Colonic mucosa (tissue), 4 donors: Measurements from ENCODE around the gene DNMT3A. TPM values are rescaled to one million over a fixed set of nuclear protein-coding genes. Genes with fewer than 3 reads are reported as not detected.

Source experiments
- DNase-seq: peaks from one replicate; pipeline ENCODE4 v3.0.0-alpha.2; 2020
- H3K27ac ChIP-seq: fragments of 200-600 bp; one replicate; pipeline ENCODE4 v1.8.0; 2021
- H3K27me3 ChIP-seq: fragments of 200-600 bp; one replicate; pipeline ENCODE4 v1.8.0; 2021
- H3K36me3 ChIP-seq: fragments of 200-600 bp; one replicate; pipeline ENCODE4 v1.8.0; 2021
- H3K4me1 ChIP-seq: fragments of 200-600 bp; one replicate; pipeline ENCODE4 v1.8.0; 2021; ENCODE audit warnings: mild to moderate bottlenecking
- H3K4me3 ChIP-seq: fragments of 200-600 bp; one replicate; pipeline ENCODE4 v1.8.0; 2021
- H3K9ac ChIP-seq, 2 donors: one replicate each; pipeline ENCODE4 v1.7.0; 2013; ENCODE audit warnings: control low read depth in 2 of 2, low read depth in 2 of 2, low read length in 2 of 2
- H3K9me3 ChIP-seq: fragments of 200-600 bp; one replicate; pipeline ENCODE4 v1.8.0; 2021
- intact Hi-C: fragments of 100-400 bp; cut with DNase I; formaldehyde crosslinking; loops from one replicate; pipeline ENCODE4 v1.14.1; 2022
- total RNA-seq, 2 donors: library from RNA; stranded (reverse); fragmentation: NEBNext Ultra II Directional in 1 of 2; extraction: Animal tissue kit (Norgen Biotek cat#: 25700) in 1 of 2; gene quantifications; one replicate each; pipeline ENCODE4 v1.2.1, GENCODE V29; 2021
- TF ChIP-seq, protein P1 (sequence below): fragments of 200-600 bp; IDR thresholded peaks from one replicate; pipeline ENCODE4 v1.8.0; 2022; ENCODE audit warnings: antibody characterized with exemption, mild to moderate bottlenecking
- donor health status: healthy.
- donor health status: DM: no; HTN: no; CAD: no.
- donor health status: DM: no; HTN: no; CAD: no.

The DNMT3A gene
- total RNA-seq, 2 donors from 2014 or later = 30.8 to 44.5 TPM

- Histone ChIP-seq H3K27me3 (no peaks in the 10 kb centered on the region), H3K9me3 (no peaks in the 10 kb centered on the region), H3K36me3 (no peaks in the 10 kb centered on the region), H3K27ac (no peak overlapping the region), H3K9ac (no peak overlapping the region), H3K4me1 (no peaks in the 10 kb centered on the region), H3K4me3 (no peak overlapping the region)
- DNase-seq = no peak
- intact Hi-C loops = no loop called here
- TF ChIP-seq, protein P1, sequence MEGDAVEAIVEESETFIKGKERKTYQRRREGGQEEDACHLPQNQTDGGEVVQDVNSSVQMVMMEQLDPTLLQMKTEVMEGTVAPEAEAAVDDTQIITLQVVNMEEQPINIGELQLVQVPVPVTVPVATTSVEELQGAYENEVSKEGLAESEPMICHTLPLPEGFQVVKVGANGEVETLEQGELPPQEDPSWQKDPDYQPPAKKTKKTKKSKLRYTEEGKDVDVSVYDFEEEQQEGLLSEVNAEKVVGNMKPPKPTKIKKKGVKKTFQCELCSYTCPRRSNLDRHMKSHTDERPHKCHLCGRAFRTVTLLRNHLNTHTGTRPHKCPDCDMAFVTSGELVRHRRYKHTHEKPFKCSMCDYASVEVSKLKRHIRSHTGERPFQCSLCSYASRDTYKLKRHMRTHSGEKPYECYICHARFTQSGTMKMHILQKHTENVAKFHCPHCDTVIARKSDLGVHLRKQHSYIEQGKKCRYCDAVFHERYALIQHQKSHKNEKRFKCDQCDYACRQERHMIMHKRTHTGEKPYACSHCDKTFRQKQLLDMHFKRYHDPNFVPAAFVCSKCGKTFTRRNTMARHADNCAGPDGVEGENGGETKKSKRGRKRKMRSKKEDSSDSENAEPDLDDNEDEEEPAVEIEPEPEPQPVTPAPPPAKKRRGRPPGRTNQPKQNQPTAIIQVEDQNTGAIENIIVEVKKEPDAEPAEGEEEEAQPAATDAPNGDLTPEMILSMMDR = no peak
These were observed 24.9 kb upstream of the DNMT3A start for GRCh38 chr2:25366629-25367028.

GRCh38 chr2:25365241-25365640 is 23.5 kb upstream of the DNMT3A start:
- Histone ChIP-seq H3K9ac (no peak overlapping the region), H3K9me3 (no peaks in the 10 kb centered on the region), H3K27ac (no peak overlapping the region), H3K27me3 (no peaks in the 10 kb centered on the region), H3K4me3 (no peak overlapping the region), H3K4me1 (no peaks in the 10 kb centered on the region), H3K36me3 (no peaks in the 10 kb centered on the region)
- TF ChIP-seq, protein P1 = no peak
- intact Hi-C loops = no loop called here
- DNase-seq = no peak

DNA sequence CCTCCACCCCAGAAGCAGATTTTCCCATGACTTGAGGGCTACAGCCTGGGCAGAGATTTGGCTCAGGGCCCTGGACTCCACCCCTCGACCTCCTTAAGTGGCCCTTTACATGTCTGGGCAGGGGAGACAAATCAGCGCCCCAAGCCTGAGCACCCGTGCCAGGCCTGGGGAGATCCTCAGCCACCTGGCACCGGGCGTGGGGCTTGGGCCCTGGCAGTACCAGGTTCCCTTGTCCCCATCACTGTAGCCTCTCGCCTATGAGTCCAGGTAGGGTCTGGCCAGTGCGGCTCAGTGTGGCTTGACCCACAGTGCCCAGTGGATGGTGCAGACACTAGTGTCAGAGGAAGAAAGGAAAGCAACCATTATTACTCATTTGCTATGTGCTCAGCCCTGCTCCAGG is 22.0 kb upstream of the DNMT3A start:
- no peaks in the 10 kb centered on the region for H3K4me1 ChIP-seq
- H3K9ac ChIP-seq = peak overlapping the region in 1 of 2 donors; percentile 24
- no peaks in the 10 kb centered on the region for H3K36me3 ChIP-seq
- no peak overlapping the region for H3K27ac ChIP-seq
- TF ChIP-seq, protein P1 = no peak
- intact Hi-C loops = loop anchor here (5.0 kb wide), 1 partner anchor 159 kb away; no protein-coding TSS in a partner anchor
- H3K9me3 ChIP-seq = no peaks in the 10 kb centered on the region
- H3K4me3 ChIP-seq = no peak overlapping the region
- DNase-seq = no peak
- no peaks in the 10 kb centered on the region for H3K27me3 ChIP-seq

GRCh38 chr2:25362434-25363145 is 20.9 kb upstream of the DNMT3A start:
- Histone ChIP-seq H3K27me3 (no peaks in the 10 kb centered on the region), H3K27ac (peak overlapping the region; percentile 68), H3K4me1 (no peaks in the 10 kb centered on the region), H3K4me3 (peak overlapping the region; percentile 29), H3K9ac (peak overlapping the region; percentile 42 to 44), H3K36me3 (no peaks in the 10 kb centered on the region), H3K9me3 (no peaks in the 10 kb centered on the region)
- peak; percentile 57 for DNase-seq
- intact Hi-C loops = loop anchor here (5.0 kb wide), 1 partner anchor 160 kb away; no protein-coding TSS in a partner anchor
- TF ChIP-seq, protein P1 = no peak

DNA sequence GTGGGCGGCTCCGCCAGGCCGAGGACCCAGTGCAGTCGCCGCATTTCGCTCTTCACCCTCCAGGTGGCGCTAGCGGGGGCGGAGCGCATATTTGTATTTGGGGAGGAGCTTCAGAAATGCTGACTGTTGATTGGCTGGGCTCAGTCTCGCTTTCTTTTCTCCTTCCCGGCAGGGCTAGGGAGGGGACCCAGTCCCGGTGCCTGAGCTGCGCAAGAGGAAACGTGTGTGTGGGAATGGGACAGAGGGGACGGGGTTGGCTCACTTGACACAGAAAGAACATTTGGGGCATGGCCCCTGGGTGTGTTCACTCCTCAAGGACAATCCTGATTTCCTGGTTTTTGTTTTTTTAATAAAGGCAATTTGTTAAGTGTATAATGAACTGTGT is 20.3 kb upstream of the DNMT3A start:
- Histone ChIP-seq H3K9me3 (no peaks in the 10 kb centered on the region), H3K9ac (peak overlapping the region in 1 of 2 donors; percentile 42), H3K27me3 (no peaks in the 10 kb centered on the region), H3K4me1 (no peaks in the 10 kb centered on the region), H3K36me3 (no peaks in the 10 kb centered on the region), H3K4me3 (peak overlapping the region; percentile 29), H3K27ac (peak overlapping the region; percentile 68)
- intact Hi-C loops = loop anchor here (5.0 kb wide), 1 partner anchor 160 kb away; no protein-coding TSS in a partner anchor
- TF ChIP-seq, protein P1 = peak; percentile 97
- peak; percentile 97 for DNase-seq
